Hypothalamus (tissue), 51 donors: ENCODE results near the gene FSIP1.

ENCODE experiments used
- DNase-seq, 51 donors: peaks; one replicate each; lab custom pipeline; 2025; lab: John Stamatoyannopoulos, UW

Gene FSIP1

DNA sequence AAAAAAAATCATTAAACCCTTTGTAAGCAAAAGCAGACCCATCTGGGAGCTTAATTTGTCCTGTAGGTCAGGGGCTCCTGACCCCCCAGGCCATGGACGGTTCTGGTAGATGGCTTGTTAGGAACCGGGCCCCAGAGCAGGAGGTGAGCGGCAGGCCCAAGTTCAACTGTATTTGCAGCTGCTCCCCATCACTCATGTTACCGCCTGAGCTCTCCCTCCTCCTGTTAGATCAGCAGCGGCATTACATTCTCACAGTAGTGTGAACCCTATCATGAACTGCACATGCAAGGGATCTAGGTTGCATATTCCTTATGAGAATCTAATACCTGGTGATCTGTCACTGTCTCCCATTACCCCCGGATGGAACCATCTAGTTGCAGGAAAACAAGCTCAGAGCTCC lies 60.7 kb downstream of the FSIP1 start:
- no peak for DNase-seq

DNA sequence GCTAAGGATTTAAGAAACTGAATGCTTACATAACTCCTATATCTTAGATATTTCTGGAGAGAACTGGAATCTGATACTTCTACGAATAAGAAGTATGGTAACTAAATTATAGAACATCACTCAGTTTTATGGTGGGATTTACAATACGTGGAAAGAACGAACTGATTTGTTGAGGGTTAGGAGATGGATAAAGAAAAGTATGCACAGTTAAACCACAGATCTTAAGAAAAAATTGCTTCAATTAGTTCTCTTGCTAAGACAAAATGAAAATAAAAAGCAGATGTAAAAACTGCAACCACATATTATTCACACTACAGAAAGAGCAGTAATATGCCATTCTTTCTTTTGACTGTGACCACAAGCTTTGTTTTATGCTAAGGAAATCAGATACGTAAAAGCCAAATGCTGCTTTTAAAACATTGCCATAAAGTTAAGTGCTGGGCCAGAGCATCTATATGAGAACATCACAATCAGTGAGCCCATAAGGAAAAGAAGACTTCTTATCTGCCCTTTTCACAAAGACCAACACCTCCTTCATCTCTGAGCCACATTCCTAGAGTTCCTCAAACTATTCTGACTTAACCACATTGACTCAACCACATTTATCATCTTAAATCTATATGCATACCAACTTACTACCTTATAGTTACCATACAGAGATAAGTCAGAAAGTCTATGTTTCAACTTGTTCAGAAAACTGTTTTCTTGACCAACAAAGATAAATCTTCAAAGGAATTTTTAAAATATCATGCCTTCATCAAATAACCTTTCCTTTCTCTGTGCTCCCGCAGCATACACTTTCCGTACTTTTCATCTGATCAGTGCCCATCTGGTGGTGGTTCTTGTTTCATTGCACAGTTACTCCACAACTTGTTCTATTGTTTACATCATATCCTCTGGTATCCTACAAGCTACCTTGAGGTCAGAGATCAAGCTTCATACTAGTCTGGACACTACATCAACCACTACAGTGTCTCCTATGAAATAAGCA lies 61.7 kb downstream of the FSIP1 start:
- DNase-seq = no peak

DNA sequence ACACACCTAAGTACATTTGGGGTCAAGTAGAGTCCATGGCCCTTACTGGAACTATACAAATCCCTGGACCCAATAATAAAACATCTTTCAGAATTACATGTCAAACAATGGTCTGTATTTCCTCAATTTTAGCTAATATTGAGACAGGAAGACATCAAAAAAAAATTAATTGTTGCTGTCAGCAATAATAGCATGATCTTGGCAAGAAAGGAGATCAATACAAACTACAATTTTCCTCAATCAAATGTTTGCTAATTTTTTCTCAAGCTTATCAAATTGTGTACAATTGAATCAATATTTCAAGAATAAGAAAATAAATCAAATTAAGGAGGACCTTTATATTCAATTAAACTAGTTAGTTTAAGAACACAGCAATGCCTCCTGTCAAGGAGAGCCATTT lies 62.6 kb downstream of the FSIP1 start:
- no peak for DNase-seq

DNA sequence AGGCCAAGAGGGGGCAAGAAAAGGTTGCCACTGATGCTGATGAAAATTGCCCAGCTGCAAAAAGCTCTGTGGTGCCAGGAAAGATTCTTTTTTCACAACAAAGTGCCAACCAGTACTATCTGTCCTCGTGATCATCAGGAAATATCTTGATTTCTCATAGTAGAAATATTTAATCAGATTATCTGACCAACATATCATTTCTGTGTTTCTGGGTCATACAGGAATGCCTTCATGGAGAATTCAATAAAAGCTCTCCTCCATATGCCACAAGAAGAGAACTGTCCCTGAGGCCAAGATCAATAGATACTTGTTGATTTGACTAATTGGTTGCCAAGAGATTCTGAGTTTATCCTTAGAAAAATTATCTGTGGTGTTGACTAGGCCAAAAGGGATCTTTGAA lies 63.5 kb downstream of the FSIP1 start:
- no peak for DNase-seq

DNA sequence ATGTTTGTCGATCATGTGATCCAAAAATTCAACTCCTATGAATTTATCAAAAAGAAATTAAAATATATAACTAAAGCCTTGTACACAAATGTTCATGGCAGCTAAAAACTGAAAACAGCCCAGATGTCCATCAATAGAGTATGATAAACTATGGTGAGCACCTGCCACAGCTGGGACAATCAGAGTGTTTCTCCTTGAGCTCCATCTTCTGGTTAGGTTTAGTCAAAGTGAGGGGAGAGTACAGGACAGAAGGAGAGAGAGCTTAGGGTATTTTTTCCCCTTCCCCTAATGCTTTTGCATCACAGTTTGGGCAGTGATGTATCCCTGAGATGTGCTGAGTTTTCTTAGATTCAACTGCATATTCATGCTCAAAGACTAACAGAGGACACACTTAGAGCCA lies 65.5 kb downstream of the FSIP1 start:
- no peak for DNase-seq

DNA sequence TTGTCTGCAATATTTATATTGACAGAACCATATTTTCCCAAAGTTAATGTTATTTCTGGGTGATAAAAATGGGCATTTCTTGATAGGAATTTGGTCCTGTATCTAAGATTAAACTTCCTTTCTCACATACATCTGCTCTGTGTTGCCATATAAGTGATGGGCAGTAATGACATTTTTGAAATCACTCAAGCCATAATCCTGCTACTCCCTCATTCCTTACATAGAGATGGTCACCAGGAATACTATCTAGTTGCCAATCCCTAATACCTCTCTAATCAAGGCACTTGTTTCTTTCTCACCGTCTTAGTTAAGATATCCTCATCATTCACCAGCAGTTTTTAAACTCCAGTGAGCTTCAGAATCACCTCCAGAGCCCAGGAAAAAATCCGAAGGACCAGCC lies 68.4 kb downstream of the FSIP1 start:
- no peak for DNase-seq

DNA sequence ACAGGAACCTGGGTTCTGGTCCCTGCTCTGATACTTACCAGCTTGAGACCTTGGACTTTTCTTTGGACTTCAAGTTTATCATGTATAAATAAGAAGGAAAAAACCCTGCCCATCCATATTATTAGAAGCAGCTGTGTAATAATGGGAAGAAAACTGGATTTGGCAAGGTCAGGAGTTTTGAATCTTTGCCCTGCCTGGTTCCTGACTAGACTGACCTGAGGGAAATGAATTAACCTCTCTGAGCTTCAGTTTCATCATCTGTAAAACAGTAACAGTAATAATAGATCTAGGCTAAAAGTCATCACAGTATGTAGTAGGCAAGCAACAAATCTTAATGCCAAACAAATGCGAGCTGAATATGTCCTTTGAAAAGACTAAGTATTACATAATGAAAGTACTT lies 68.8 kb downstream of the FSIP1 start:
- DNase-seq = no peak

DNA sequence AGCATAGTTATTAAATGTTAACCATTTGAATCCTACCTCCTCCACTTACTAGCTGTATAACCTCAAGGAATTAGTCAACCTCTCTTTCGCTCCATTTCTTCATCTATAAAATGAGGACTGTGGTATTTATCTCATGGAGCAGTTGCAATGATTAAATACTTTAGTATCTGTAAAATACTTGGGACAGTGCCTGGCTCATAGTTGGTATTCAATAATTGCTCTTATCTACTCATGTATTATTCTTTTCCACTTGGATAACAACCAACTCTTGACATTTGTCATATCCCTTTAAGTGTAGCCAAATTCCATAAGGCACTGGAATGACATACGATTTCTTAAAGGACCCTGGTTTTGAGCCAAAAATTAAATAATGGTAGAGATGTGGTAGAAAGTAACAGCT lies 72.0 kb downstream of the FSIP1 start:
- no peak for DNase-seq

DNA sequence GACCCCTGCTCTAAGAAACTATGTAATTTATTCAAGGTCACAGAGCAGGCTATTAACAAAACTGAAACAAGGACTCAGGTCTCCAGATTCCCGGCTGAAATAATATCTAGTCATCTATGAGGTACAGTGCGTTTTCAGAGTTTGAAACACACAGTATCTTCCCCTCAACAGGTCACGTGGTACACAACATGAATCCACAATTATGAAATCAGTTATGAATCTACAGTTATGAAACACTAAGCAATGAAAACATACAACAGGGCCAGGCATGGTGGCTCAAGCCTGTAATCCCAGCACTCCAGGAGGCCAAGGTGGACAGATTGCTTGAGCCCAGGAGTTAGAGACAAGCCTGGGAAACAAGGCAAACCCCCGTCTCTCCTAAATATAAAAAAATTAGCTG lies 72.7 kb downstream of the FSIP1 start:
- no peak for DNase-seq

DNA sequence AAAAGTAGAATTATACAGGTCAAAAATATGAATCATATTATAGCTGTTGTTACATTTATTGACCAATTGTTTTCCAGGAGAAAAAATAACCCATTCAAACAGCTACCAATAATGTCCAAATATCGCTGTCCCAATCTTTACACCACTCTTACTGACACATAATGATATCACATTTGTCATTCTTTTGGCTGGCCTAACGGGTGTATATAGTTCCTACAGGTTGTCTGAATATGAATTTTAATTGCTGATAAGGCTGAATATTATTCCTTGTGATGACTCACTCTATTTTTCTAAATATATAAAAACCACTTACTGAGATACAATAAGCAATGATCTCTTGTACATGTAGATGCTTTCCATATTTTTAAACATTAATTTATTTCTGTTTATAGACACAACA lies 76.4 kb downstream of the FSIP1 start:
- DNase-seq = no peak

DNA sequence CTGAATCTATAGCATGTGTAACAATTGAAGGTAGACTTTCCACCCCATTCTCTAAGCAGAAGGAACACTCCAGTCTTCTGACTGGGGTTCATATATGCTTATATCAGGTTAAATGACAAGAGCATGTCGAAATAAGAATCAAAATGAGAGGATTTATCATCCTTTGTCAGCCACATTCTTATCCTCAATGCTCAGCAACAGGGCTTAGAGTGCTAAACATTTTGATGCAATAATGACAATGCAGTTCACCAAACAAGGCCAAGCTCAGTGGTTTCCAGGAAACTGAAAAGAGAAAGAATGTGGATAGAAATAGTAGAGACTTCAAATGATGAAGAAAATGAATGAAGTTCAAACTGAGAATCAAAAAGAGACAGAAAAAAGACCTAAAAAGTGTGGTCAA lies 78.0 kb downstream of the FSIP1 start:
- DNase-seq = peak in 1 of 51 donors; percentile 11

DNA sequence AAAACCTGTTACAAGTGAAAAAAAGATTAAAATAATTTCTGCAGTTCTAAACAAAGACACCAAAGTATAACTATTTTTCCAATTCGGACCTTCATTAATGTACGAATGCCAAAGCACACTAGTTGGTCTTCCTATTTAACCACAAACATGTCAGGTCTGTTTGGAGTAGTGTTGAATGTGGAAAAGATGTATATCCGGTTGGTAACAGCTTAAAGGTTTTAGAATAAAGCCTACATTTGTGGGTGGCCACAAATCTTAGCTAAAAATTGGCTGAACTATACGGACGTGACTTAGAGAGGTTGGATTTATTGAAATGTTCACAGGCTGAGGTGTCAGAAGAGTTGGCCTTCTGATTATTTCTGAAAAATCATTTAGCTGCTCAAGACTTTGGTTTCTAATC lies 78.4 kb downstream of the FSIP1 start:
- no peak for DNase-seq

DNA sequence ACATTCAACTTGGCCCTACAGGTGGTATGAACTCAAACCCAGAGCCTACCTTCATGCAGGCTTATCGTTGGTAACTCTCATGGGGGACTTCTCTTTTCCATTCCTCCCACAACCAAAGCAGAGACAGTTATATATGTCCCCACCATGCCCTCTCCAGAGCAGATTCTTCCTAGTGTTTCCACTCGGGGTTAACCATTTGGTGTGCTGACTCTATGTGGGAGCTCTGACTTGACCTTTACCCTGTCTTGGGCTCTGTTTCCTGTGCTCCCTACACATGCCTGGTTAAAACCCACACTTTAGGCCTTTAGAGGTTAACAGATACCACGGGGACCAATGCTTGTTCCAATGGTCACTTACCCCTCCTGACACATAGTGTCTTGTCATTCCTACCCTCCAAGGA lies 80.7 kb downstream of the FSIP1 start:
- DNase-seq = no peak

DNA sequence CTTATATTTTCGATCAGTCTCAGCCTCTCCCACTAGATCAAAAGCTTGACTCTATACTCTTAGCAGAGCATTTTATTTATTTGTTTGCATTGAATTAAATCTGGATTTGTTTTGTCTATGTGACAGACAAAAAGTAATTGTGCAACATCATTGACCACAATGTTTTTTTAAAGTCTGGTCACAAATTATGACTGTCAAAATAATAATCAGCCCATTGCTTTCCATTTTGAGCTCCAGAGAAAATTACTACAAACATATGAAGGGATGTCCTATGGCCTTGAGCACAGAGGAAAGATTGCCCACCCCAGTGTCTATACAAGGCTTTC lies 82.3 kb downstream of the FSIP1 start:
- DNase-seq = no peak

DNA sequence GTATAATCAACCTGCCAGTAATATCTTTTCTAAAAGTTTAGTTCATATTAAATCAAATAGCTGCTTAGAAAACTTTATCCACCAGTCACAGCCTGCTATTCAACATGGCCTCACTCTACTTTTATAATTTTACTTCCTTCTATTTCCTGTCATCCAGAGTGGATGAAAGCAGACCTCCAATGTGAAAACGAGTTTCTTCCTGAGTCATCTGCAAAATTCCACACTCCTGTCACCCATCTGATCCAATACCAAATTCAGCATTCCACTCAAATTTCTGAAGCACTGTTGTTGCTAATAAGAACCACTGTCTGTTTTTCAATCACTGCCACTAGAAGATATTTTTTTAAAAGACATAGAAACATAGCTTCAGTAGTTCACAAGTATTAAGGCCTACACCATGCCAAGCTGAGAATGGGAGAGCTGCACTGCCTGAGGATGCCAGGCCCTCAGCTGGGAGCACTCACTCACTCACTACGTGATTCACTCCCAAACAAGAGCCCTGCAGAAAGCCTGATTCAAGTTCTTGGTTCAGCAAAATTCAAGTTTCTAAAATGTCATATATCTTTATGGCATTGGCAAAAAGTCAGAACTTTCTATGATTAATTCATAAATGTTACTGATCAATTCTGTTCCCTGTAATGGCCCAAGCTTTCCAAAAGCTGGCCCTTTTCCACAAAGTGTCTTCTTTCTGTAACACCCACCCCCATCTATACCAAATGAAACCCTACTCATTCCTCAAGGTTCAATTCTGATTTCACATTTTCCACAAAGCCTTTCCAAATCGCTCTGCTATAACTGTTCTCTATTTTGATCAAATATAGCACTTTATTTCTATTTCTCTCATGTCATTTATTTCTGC lies 82.9 kb downstream of the FSIP1 start:
- DNase-seq = peak in 1 of 51 donors; percentile 6

DNA sequence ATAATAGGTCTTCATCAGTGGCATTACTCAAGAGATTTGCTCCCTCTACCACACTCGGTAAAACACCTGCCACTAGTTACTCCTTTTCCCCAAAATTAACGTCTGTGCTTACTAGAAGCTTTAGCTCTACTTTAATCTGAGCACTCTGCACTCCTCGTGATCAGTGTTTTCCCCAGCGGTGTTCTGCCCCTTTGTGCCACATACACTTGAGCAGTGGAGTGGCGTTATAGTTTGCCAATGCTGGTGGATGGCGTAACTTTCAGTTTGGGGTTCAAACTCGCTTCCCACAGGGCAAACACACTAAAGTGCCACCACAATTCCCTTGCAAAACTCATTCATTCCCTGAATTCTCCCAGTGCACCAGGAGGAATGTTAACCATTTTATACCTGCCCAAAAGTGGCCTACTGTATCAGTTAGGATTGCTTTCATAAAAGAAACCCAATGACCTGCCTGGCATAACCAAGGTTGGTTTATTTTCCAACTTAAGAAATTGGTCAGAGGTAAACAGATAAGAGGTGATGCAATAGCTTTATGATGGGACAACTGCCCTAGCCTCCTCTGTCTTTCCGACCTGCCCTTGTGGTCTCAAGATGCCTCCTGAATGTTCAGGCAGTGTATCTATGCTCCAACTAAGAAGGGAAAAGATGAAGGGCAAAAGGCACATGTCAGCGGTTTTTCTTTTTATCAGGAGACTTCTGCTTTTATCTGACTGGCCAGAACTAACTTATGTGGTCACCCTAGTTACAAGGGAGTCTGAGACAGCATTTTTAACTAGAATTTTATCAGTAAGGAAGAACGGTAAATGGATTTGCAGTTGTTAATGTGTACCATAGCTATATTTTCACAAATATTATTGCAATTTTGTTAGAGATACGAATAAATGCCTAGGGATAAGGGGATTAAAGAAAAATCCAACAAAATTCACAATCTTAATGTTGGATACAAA lies 83.9 kb downstream of the FSIP1 start:
- DNase-seq = peak in 1 of 51 donors; percentile 3

DNA sequence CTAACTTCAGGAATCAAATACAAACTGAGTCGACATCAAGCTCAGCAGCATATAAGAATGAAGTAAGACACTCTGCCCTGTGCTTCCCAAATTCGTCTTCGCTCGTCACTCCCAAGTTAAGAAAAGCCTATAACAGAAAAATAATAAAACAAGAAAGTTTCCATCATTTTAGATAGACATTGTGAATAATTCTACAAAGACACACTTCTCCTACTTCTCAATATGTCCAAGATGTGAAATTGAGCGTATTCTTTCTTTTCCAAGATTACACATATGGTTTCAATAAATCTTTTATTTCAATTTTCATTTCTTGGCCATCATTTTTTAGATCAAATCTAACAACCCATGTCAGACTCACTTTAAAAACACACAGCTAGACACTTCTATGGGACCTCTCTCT lies 85.1 kb downstream of the FSIP1 start:
- DNase-seq = no peak

DNA sequence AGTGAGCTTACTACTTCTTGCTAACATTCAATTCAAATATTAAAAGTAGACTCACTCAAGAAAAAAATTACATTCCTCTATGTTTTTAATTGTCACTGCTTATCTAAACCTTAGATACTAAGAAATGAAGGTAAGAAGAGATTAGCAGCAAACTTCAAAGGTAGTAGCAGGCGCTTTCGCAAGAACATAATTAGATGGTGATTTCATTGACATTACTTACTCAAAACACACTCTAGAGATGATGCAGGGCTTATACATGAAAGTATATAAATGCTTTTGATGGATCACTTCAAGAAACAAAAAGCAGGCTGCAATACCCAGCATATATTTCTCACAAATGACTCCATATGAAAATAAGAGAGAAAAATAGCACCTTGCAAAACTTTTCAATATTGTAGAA lies 86.8 kb downstream of the FSIP1 start:
- no peak for DNase-seq

DNA sequence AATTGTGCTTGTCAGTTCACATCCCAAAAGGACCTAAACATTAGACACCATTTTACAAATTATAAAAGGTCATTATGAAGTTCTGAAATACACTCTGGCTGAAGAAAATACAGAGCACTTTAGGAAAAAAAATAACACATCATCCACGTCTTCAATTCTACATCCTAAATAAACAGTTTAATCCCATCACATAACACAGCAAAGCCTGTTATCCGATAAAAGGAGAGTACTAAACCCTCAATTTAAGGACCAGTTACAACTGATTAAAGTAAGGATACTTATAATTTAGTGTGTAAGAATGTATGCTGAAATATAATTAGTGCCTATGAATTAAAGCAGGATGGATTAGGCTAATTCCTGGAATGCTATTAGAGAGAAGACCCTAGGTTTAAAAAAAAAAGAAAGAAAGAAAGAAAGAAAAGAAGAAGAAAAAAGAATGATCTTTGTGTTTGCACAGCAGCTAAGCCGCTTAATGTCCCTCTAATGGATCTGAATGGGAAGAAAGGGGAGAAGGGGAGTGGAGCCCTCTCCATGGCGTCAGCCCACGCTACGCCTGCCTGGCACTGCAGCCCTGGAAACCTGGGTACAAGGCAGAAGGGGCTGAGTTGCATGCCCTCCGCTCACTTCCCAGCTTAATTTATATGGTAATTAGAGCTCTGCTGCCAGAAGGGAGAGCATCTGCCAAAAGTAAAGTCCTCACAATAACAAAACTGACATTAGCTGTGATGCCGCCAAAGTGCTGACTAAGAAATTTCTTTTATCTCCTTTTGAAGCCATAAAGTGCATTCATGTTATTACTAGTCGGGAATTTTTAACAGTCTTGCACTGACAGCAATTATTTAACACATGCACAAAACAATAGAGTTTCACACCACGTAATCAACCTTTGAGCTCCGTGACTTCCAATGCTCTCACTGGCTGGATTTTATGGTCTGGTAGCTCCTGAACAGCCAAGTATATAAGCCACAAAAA lies 90.0 kb downstream of the FSIP1 start:
- peak in 39 of 51 donors; percentile 5 to 80 (median 40) for DNase-seq
